Hematopoietic multipotent progenitor cell treated with erythropoietin and hydrocortisone succinate and interleukin-3 and kit ligand, for 8 days (in vitro differentiated cells): Measurements from ENCODE around the gene DUSP5.

ENCODE experiments used
- DNase-seq: peaks from one replicate; pipeline ENCODE4 v3.0.0-alpha.2; 2015

Gene DUSP5

GRCh38 chr10:110548002-110548401 is 50.3 kb downstream of the DUSP5 start:
- no peak for DNase-seq

DNA sequence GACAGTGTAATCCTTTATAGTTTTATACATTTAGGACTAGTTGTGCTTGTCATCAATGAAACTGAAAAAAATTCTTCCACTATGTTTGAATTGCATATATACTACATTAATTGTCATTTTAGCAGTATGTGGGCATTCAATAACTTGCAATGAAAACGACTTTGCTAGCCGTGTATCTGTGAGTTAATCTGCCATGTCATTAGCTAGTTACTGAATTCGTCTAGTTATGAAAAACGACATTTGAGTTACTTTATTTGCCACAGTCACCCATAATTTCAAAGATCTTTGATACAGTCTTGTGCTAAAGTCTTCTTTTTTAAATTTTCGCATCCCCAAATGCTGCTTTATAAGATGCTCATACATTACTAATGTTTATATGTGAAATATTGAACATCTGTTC is 51.5 kb downstream of the DUSP5 start:
- DNase-seq: no peak

DNA sequence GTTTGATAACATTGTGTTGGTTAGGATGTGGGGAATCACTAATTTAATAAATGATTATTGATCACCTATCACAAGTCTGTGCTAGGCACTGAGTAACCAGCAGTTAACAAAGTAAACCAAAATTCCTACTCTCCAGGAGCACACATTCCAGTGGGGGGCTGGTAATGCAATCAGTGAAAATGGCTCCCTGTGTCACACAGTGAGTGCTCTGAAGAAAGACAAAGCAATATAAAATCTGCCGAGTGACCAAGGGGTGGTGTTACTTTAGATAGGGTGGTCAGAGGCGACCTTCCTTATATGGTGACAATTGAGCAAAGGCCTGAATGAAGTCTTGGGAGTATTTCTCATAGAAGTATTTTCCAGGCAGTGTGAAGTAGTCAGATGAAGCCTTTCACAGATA is 56.2 kb downstream of the DUSP5 start:
- DNase-seq: no peak

- DNase-seq: no peak
Observed at GRCh38 chr10:110556296-110556695, 58.6 kb downstream of the DUSP5 start.

DNA sequence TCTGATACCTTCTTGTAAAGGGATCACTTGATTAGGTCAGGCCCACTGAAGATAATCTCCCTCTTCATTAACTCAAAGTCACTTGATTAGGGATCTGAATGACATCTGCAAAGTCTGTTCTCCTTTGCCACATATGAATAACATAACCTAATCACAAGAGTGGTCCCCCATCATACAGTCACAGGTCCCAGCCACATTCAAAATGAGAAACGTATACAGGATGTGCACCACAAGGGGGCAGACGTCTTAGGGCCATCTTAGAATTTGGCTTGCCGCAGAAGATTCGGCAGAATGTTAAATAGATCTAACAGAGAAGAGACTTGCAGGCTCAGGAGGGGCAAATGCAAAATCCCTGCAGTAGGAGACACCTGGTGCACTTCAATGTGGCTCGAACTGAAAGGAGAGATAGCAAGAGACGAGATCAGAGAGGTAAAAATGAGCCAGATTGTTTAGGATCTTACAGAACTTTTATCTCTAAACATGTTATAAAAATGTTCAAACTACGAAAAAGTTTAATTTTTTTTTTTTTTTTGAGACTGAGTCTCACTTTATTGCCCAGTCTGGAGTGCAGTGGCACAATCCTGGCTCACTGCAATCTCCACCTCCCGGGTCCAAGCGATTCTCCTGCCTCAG is 59.4 kb downstream of the DUSP5 start:
- DNase-seq: peak; percentile 75

- no peak for DNase-seq
Observed at GRCh38 chr10:110558041-110558440, 60.3 kb downstream of the DUSP5 start.

- no peak for DNase-seq
Observed at GRCh38 chr10:110560012-110560411, 62.3 kb downstream of the DUSP5 start.
